HEK293 (cell line): Measurements from ENCODE around the gene PPBP.

ENCODE experiments used
- CTCF ChIA-PET: fragments of 350-600 bp; formaldehyde crosslinking; extraction: SDS; loops from one replicate; lab custom pipeline; 2021; ENCODE audit warnings: antibody characterized with exemption; lab: Yijun Ruan, JAX
- POLR2A ChIA-PET: fragments of 300-600 bp; formaldehyde crosslinking; extraction: SDS; loops from one replicate; lab custom pipeline; 2020; ENCODE audit warnings: antibody characterized with exemption, inconsistent platforms; lab: Yijun Ruan, JAX
- H3K27ac ChIP-seq: fragments of 200-500 bp; sonication (Bioruptor generic); 2 replicates; pipeline ENCODE4 v1.5.1; 2014; ENCODE audit warnings: low read depth, low read length, control low read depth, inconsistent platforms; ENCODE audit errors: extremely low read depth
- H3K36me3 ChIP-seq, 2 experiments: fragments of 200-500 bp in 1 of 2; sonication (Bioruptor generic) in 1 of 2; 1 replicate in 1 of 2; 2 replicates in 1 of 2; pipeline ENCODE4 v1.5.1; 2014 to 2017; ENCODE audit warnings: inconsistent platforms in 2 of 2, low read length in 2 of 2; ENCODE audit not compliant: control insufficient read depth in 2 of 2, insufficient read depth in 1 of 2
- H3K4me1 ChIP-seq: fragments of 200-500 bp; sonication (Bioruptor generic); 2 replicates; pipeline ENCODE4 v1.5.1; 2014; ENCODE audit warnings: mild to moderate bottlenecking, low read length, inconsistent platforms; ENCODE audit not compliant: control insufficient read depth, insufficient read depth
- H3K4me3 ChIP-seq: 2 replicates; pipeline ENCODE4 v1.5.1; 2011; ENCODE audit warnings: low read depth, mild to moderate bottlenecking, control low read depth, low read length, moderate library complexity
- H3K9me3 ChIP-seq: fragments of 200-500 bp; sonication (Bioruptor generic); 2 replicates; pipeline ENCODE4 v1.5.1; 2014; ENCODE audit warnings: low read depth, low read length, inconsistent platforms; ENCODE audit not compliant: control insufficient read depth, insufficient read depth
- BCL11A ChIP-seq: fragments of 450-650 bp; formaldehyde crosslinking; IDR thresholded peaks from 2 replicates; pipeline ENCODE4 v1.5.1; 2016; ENCODE audit warnings: low read depth, missing biosample characterization, missing genetic modification characterization
- KLF9 ChIP-seq: fragments of 450-650 bp; formaldehyde crosslinking; IDR thresholded peaks from 2 replicates; pipeline ENCODE4 v1.5.1; 2016; ENCODE audit warnings: missing biosample characterization, missing genetic modification characterization, low read depth
- OVOL3 ChIP-seq: fragments of 450-650 bp; formaldehyde crosslinking; IDR thresholded peaks from 2 replicates; pipeline ENCODE4 v1.5.1; 2016; ENCODE audit warnings: missing biosample characterization, missing genetic modification characterization
- PRDM4 ChIP-seq: fragments of 450-650 bp; formaldehyde crosslinking; IDR thresholded peaks from 2 replicates; pipeline ENCODE4 v1.5.1; 2017; ENCODE audit warnings: missing biosample characterization, missing genetic modification characterization
- REPIN1 ChIP-seq: fragments of 450-650 bp; formaldehyde crosslinking; IDR thresholded peaks from 2 replicates; pipeline ENCODE4 v1.5.1; 2017; ENCODE audit warnings: missing biosample characterization, missing genetic modification characterization, low read depth
- REST ChIP-seq: fragments of 450-650 bp; formaldehyde crosslinking; IDR thresholded peaks from 2 replicates; pipeline ENCODE4 v1.5.1; 2016; ENCODE audit warnings: missing biosample characterization, missing genetic modification characterization
- ZBTB17 ChIP-seq: fragments of 450-650 bp; formaldehyde crosslinking; IDR thresholded peaks from 2 replicates; pipeline ENCODE4 v1.5.1; 2016; ENCODE audit warnings: missing biosample characterization, missing genetic modification characterization
- ZBTB8A ChIP-seq: fragments of 450-650 bp; formaldehyde crosslinking; IDR thresholded peaks from 2 replicates; pipeline ENCODE4 v1.5.1; 2016; ENCODE audit warnings: missing biosample characterization, missing genetic modification characterization
- ZFHX2 ChIP-seq: fragments of 450-650 bp; formaldehyde crosslinking; conservative IDR thresholded peaks from 2 replicates; pipeline ENCODE4 v1.5.1; 2016; ENCODE audit warnings: missing biosample characterization, missing genetic modification characterization
- ZIC2 ChIP-seq: fragments of 450-650 bp; formaldehyde crosslinking; IDR thresholded peaks from 2 replicates; pipeline ENCODE4 v1.5.1; 2016; ENCODE audit warnings: missing biosample characterization, missing genetic modification characterization
- ZNF146 ChIP-seq: fragments of 450-650 bp; formaldehyde crosslinking; IDR thresholded peaks from 2 replicates; pipeline ENCODE4 v1.5.1; 2016; ENCODE audit warnings: missing biosample characterization, missing genetic modification characterization
- ZNF155 ChIP-seq: fragments of 450-650 bp; formaldehyde crosslinking; IDR thresholded peaks from 2 replicates; pipeline ENCODE4 v1.5.1; 2016; ENCODE audit warnings: missing biosample characterization, missing genetic modification characterization
- ZNF157 ChIP-seq: fragments of 450-650 bp; formaldehyde crosslinking; IDR thresholded peaks from 2 replicates; pipeline ENCODE4 v1.5.1; 2016; ENCODE audit warnings: missing biosample characterization, missing genetic modification characterization
- ZNF221 ChIP-seq: fragments of 450-650 bp; formaldehyde crosslinking; IDR thresholded peaks from 2 replicates; pipeline ENCODE4 v1.5.1; 2017; ENCODE audit warnings: missing biosample characterization, missing genetic modification characterization, borderline replicate concordance
- ZNF341 ChIP-seq: fragments of 450-650 bp; formaldehyde crosslinking; IDR thresholded peaks from 2 replicates; pipeline ENCODE4; 2016; ENCODE audit warnings: low read depth, missing biosample characterization, missing genetic modification characterization
- ZNF394 ChIP-seq: fragments of 450-650 bp; formaldehyde crosslinking; IDR thresholded peaks from 2 replicates; pipeline ENCODE4 v1.5.1; 2016; ENCODE audit warnings: missing biosample characterization, missing genetic modification characterization, mild to moderate bottlenecking, moderate library complexity, borderline replicate concordance
- ZNF404 ChIP-seq: fragments of 450-650 bp; formaldehyde crosslinking; IDR thresholded peaks from 2 replicates; pipeline ENCODE4 v1.5.1; 2017; ENCODE audit warnings: missing biosample characterization, missing genetic modification characterization
- ZNF501 ChIP-seq: fragments of 450-650 bp; formaldehyde crosslinking; IDR thresholded peaks from 2 replicates; pipeline ENCODE4 v1.5.1; 2016; ENCODE audit warnings: missing biosample characterization, missing genetic modification characterization
- ZNF639 ChIP-seq: fragments of 450-650 bp; formaldehyde crosslinking; IDR thresholded peaks from 2 replicates; pipeline ENCODE4 v1.5.1; 2016; ENCODE audit warnings: missing biosample characterization, missing genetic modification characterization
- ZNF658 ChIP-seq: fragments of 450-650 bp; formaldehyde crosslinking; IDR thresholded peaks from 2 replicates; pipeline ENCODE4; 2016; ENCODE audit warnings: missing biosample characterization, missing genetic modification characterization
- ZSCAN16 ChIP-seq: fragments of 450-650 bp; formaldehyde crosslinking; IDR thresholded peaks from 2 replicates; pipeline ENCODE4 v1.5.1; 2016; ENCODE audit warnings: missing biosample characterization, missing genetic modification characterization

Gene PPBP

GRCh38 chr4:74018771-74019170 is 30.8 kb upstream of the PPBP start:
- no peaks in the 10 kb centered on the region for H3K4me1 ChIP-seq
- POLR2A ChIA-PET, result no interaction called here
- no peak overlapping the region for H3K4me3 ChIP-seq
- H3K36me3 ChIP-seq, result no peaks in the 10 kb centered on the region
- H3K9me3 ChIP-seq, result no peaks in the 10 kb centered on the region
- no peak for TF ChIP-seq ZIC2
- no peak for TF ChIP-seq REST (tag by site-specific recombination)
- TF ChIP-seq OVOL3 (tag by site-specific recombination), result no peak
- no peak for TF ChIP-seq ZNF221 (tag by site-specific recombination)
- TF ChIP-seq ZBTB17, result no peak
- no peak for TF ChIP-seq ZNF404 (tag by site-specific recombination)
- TF ChIP-seq ZSCAN16, result no peak
- TF ChIP-seq ZNF501 (tag by site-specific recombination), result no peak
- no peak for TF ChIP-seq ZBTB8A (tag by site-specific recombination)
- no peak for TF ChIP-seq PRDM4 (tag by site-specific recombination)
- no peak for TF ChIP-seq ZNF146 (tag by site-specific recombination)
- TF ChIP-seq REPIN1 (tag by site-specific recombination), result no peak
- TF ChIP-seq ZNF658 (tag by site-specific recombination), result no peak
- TF ChIP-seq, all 188 proteins: peak for 0
- H3K27ac ChIP-seq, result no peak overlapping the region
- CTCF ChIA-PET, result interaction anchor here (1.0 kb wide), 1 partner anchor 12 kb away, joined by 4 read pairs; no protein-coding TSS in a partner anchor

- no peak for TF ChIP-seq ZNF639 (tag by site-specific recombination)
- no peak for TF ChIP-seq ZNF341 (tag by site-specific recombination)
- TF ChIP-seq ZNF155 (tag by site-specific recombination), result no peak
- TF ChIP-seq ZNF157 (tag by site-specific recombination), result no peak
- no peak for TF ChIP-seq BCL11A (tag by site-specific recombination)
- TF ChIP-seq ZNF394 (tag by site-specific recombination), result no peak
- no peak for TF ChIP-seq KLF9
- no peak for TF ChIP-seq ZFHX2 (tag by site-specific recombination)
- no peaks in the 10 kb centered on the region for H3K36me3 ChIP-seq
- H3K4me3 ChIP-seq, result no peak overlapping the region
- ChIA-PET CTCF (interaction anchor here (0.6 kb wide), 1 partner anchor 761 kb away, joined by 3 read pairs; no protein-coding TSS in a partner anchor), POLR2A (no interaction called here)
- no peaks in the 10 kb centered on the region for H3K4me1 ChIP-seq
- H3K27ac ChIP-seq, result no peak overlapping the region
- no peaks in the 10 kb centered on the region for H3K9me3 ChIP-seq
These were observed 30.1 kb upstream of the PPBP start for GRCh38 chr4:74018116-74018515.
